CD14-positive monocyte (primary cell): ENCODE results near the gene RNF40. TPM values are rescaled to one million over a fixed set of nuclear protein-coding genes. Genes with fewer than 3 reads are reported as not detected.

Source experiments
- DNase-seq, 3 donors: peaks; one replicate each; pipeline ENCODE4 v3.0.0-alpha.2; 2011 to 2022
- H2AFZ ChIP-seq: 2 replicates; pipeline ENCODE4 v1.6.0; 2012; ENCODE audit warnings: mild to moderate bottlenecking, low read depth, low read length, inconsistent platforms; ENCODE audit not compliant: insufficient read depth, poor library complexity, severe bottlenecking
- H3K27ac ChIP-seq, 2 donors: 1 replicate in 1 of 2; 2 replicates in 1 of 2; pipeline ENCODE4 v1.5.1; 2012 to 2013; ENCODE audit warnings: low read length in 2 of 2, control low read depth in 1 of 2, inconsistent platforms in 1 of 2, low read depth in 1 of 2, mild to moderate bottlenecking in 1 of 2
- H3K27me3 ChIP-seq, 2 donors: one replicate each; pipeline versions ENCODE4 v1.6.0 to v1.6.1; 2011 to 2013; ENCODE audit warnings: low read length in 2 of 2; ENCODE audit not compliant: control insufficient read depth in 2 of 2, insufficient read depth in 2 of 2
- H3K36me3 ChIP-seq, 2 donors: replicated peaks in 1 of 2; 1 replicate in 1 of 2; 2 replicates in 1 of 2; pipeline versions ENCODE4 v1.5.1 to v1.6.1; 2012 to 2013; ENCODE audit warnings: low read length in 2 of 2, control low read depth in 1 of 2, inconsistent platforms in 1 of 2, mild to moderate bottlenecking in 1 of 2; ENCODE audit not compliant: insufficient read depth in 2 of 2, control insufficient read depth in 1 of 2
- H3K4me1 ChIP-seq, 2 donors: 1 replicate in 1 of 2; 2 replicates in 1 of 2; pipeline versions ENCODE4 v1.5.1 to v1.6.1; 2012 to 2013; ENCODE audit warnings: low read length in 2 of 2, control low read depth in 1 of 2, inconsistent platforms in 1 of 2, mild to moderate bottlenecking in 1 of 2, moderate library complexity in 1 of 2; ENCODE audit not compliant: insufficient read depth in 2 of 2, control insufficient read depth in 1 of 2
- H3K4me2 ChIP-seq: replicated peaks from 2 replicates; pipeline ENCODE3; 2012; ENCODE audit warnings: low read length, moderate library complexity, mild to moderate bottlenecking; ENCODE audit not compliant: poor library complexity, severe bottlenecking; ENCODE audit errors: extremely low read depth
- H3K4me3 ChIP-seq, 3 experiments: fragments of 200-600 bp in 1 of 3; sonication (generic) in 1 of 3; replicated peaks in 1 of 3; 1 replicate in 2 of 3; 2 replicates in 1 of 3; pipeline ENCODE4 v1.5.1; 2011 to 2013; ENCODE audit warnings: low read length in 3 of 3, mild to moderate bottlenecking in 3 of 3, control low read depth in 2 of 3, low read depth in 2 of 3, inconsistent platforms in 1 of 3, moderate library complexity in 1 of 3
- H3K79me2 ChIP-seq: 2 replicates; pipeline ENCODE4 v1.6.0; 2012; ENCODE audit warnings: mild to moderate bottlenecking, control low read depth, inconsistent platforms, low read length, moderate library complexity; ENCODE audit not compliant: insufficient read depth
- H3K9ac ChIP-seq: 2 replicates; pipeline ENCODE4 v1.6.0; 2017; ENCODE audit warnings: low read length, mild to moderate bottlenecking; ENCODE audit not compliant: insufficient read depth, poor library complexity, severe bottlenecking
- H3K9me3 ChIP-seq, 2 donors: replicated peaks in 1 of 2; 1 replicate in 1 of 2; 2 replicates in 1 of 2; pipeline versions ENCODE4 v1.5.1 to v1.6.1; 2012 to 2013; ENCODE audit warnings: low read length in 2 of 2, control low read depth in 1 of 2; ENCODE audit not compliant: control insufficient read depth in 1 of 2, insufficient read depth in 1 of 2
- H4K20me1 ChIP-seq: 2 replicates; pipeline ENCODE4 v1.6.0; 2012; ENCODE audit warnings: mild to moderate bottlenecking, low read length, control low read depth, moderate library complexity; ENCODE audit not compliant: insufficient read depth
- H3K27ac Mint-ChIP-seq, 7 donors: one replicate each; pipeline ENCODE4 v1.8.0; 2020; ENCODE audit warnings: mild to moderate bottlenecking in 7 of 7, mixed read lengths in 7 of 7, moderate library complexity in 6 of 7, inconsistent platforms in 2 of 7
- H3K27me3 Mint-ChIP-seq, 3 donors: one replicate each; pipeline ENCODE4 v1.8.0; 2021 to 2022; ENCODE audit warnings: low read depth in 3 of 3, mild to moderate bottlenecking in 3 of 3, mixed read lengths in 3 of 3, moderate library complexity in 3 of 3, inconsistent platforms in 1 of 3
- H3K36me3 Mint-ChIP-seq, 2 donors: one replicate each; pipeline ENCODE4 v1.8.0; 2020; ENCODE audit warnings: mixed read lengths in 2 of 2, inconsistent platforms in 1 of 2, mild to moderate bottlenecking in 1 of 2
- H3K4me1 Mint-ChIP-seq: one replicate; pipeline ENCODE4 v1.8.0; 2020; ENCODE audit warnings: mild to moderate bottlenecking, mixed read lengths
- H3K4me3 Mint-ChIP-seq, 2 donors: one replicate each; pipeline ENCODE4 v1.8.0; 2020; ENCODE audit warnings: mild to moderate bottlenecking in 2 of 2, mixed read lengths in 2 of 2, moderate library complexity in 1 of 2
- H3K9me3 Mint-ChIP-seq, 7 donors: one replicate each; pipeline ENCODE4 v1.8.0; 2020 to 2022; ENCODE audit warnings: mixed read lengths in 7 of 7, mild to moderate bottlenecking in 6 of 7, moderate library complexity in 6 of 7, inconsistent platforms in 2 of 7
- CTCF ChIP-seq: fragments of 200-600 bp; IDR thresholded peaks from one replicate; pipeline ENCODE4 v1.8.0; 2022; ENCODE audit warnings: antibody characterized with exemption, mild to moderate bottlenecking
- WGBS: methylation state at CpG from one replicate; pipeline ENCODE4 v1.1.5; 2013; ENCODE audit warnings: missing lambda C conversion rate; ENCODE audit not compliant: insufficient coverage; 5-methylcytosine and 5-hydroxymethylcytosine counted together
- intact Hi-C, 2 donors: fragments of 100-400 bp; cut with micrococcal nuclease; formaldehyde crosslinking; loops; one replicate each; pipeline versions ENCODE4 v1.15.0 to v1.15.1; 2023
- polyA plus RNA-seq, 3 donors: library from polyadenylated mRNA; depleted of rRNA in 1 of 3; unstranded in 2 of 3; stranded (reverse) in 1 of 3; fragments of 300-500 nt in 2 of 3; fragments of >200 nt in 1 of 3; fragmentation: Illumina TruSeq in 2 of 3; gene quantifications; 1 replicate in 2 of 3; 2 replicates in 1 of 3; pipeline ENCODE4 v1.2.3, GENCODE V29; 2012 to 2021

RNF40 gene
- polyA plus RNA-seq, 3 donors = 14.8 to 53.5 (median 34.9) TPM

- peak overlapping the region; percentile 92 to 98 for H3K27ac ChIP-seq
- peaks cover 47% of the 10 kb centered on the region for H3K79me2 ChIP-seq
- WGBS = 66% methylated on average over 9 of the region's 17 CpGs
- H3K4me3 Mint-ChIP-seq = peak overlapping the region; percentile 2 to 67
- H3K4me1 Mint-ChIP-seq = peaks cover 33% of the 10 kb centered on the region
- H2AFZ ChIP-seq = no peak overlapping the region
- peaks cover 69 to 75% of the 10 kb centered on the region in 2 donors for H3K36me3 ChIP-seq
- peaks cover 71 to 87% of the 10 kb centered on the region in 2 donors for H3K36me3 Mint-ChIP-seq
- peaks cover 0 to 7% (median 0%) of the 10 kb centered on the region in 3 donors for H3K27me3 Mint-ChIP-seq
- H3K9ac ChIP-seq = peak overlapping the region; percentile 69
- H3K27ac Mint-ChIP-seq = peak overlapping the region; percentile 97 to 99 (median 99)
- intact Hi-C loops = loop anchor here (2.0 to 10.0 kb wide), 3 partner anchors 15 to 341 kb away; partner anchors contain the start of genes MYL11 (in 1 of the 2) and TBC1D10B (in 1 of the 2)
- no peaks in the 10 kb centered on the region for H3K27me3 ChIP-seq
- H3K9me3 Mint-ChIP-seq = peaks cover 0 to 4% (median 0%) of the 10 kb centered on the region in 7 donors
- H3K4me1 ChIP-seq = peaks cover 39 to 41% of the 10 kb centered on the region in 2 donors
- H3K4me3 ChIP-seq = peak overlapping the region in 1 of 3 experiments; percentile 16
- DNase-seq = peak; percentile 88 to 95 (median 94)
- no peaks in the 10 kb centered on the region for H3K9me3 ChIP-seq
- H3K4me2 ChIP-seq = peak overlapping the region; percentile 32
- H4K20me1 ChIP-seq = peaks cover 45% of the 10 kb centered on the region
- TF ChIP-seq CTCF = no peak
Observed at GRCh38 chr16:30715750-30716445, 46.2 kb upstream of the RNF40 start.

- H3K27ac Mint-ChIP-seq = peak overlapping the region in 3 of 7 donors; percentile 4 to 74 (median 21)
- H3K9me3 ChIP-seq = no peaks in the 10 kb centered on the region
- H3K36me3 Mint-ChIP-seq = peaks cover 76 to 88% of the 10 kb centered on the region in 2 donors
- DNase-seq = no peak
- no peak overlapping the region for H3K4me3 ChIP-seq
- no peak overlapping the region for H3K9ac ChIP-seq
- intact Hi-C loops = loop anchor here in 1 of 2 donors (5.0 kb wide), 1 partner anchor 37 kb away; no protein-coding TSS in a partner anchor
- H3K4me3 Mint-ChIP-seq = no peak overlapping the region
- H3K4me1 Mint-ChIP-seq = peaks cover 41% of the 10 kb centered on the region
- H3K4me1 ChIP-seq = peaks cover 38 to 41% of the 10 kb centered on the region in 2 donors
- H2AFZ ChIP-seq = no peak overlapping the region
- WGBS = 100% methylated on average over 3 of the region's 11 CpGs
- H3K27me3 Mint-ChIP-seq = peaks cover 0 to 5% (median 2%) of the 10 kb centered on the region in 3 donors
- peaks cover 41% of the 10 kb centered on the region for H4K20me1 ChIP-seq
- no peaks in the 10 kb centered on the region for H3K27me3 ChIP-seq
- peaks cover 67% of the 10 kb centered on the region for H3K79me2 ChIP-seq
- H3K4me2 ChIP-seq = no peak overlapping the region
- TF ChIP-seq CTCF = no peak
- peak overlapping the region in 1 of 2 donors; percentile 20 for H3K27ac ChIP-seq
- H3K9me3 Mint-ChIP-seq = peaks cover 0 to 5% (median 0%) of the 10 kb centered on the region in 7 donors
- H3K36me3 ChIP-seq = peaks cover 77 to 86% of the 10 kb centered on the region in 2 donors
Observed at GRCh38 chr16:30720086-30720485, 42.0 kb upstream of the RNF40 start.
